Adipocyte (in vitro differentiated cells): Measurements from ENCODE around the gene TSPAN1.
"Not testable (repeated sequence)": the region's sequence is repeated elsewhere in the genome, so short reads cannot be mapped to it uniquely, and the experiment has no call there.

Source experiments
- DNase-seq: peaks from one replicate; pipeline ENCODE4 v3.0.0-alpha.2; 2015; ENCODE audit warnings: low read depth
- H3K27me3 ChIP-seq: replicated peaks from 2 replicates; pipeline ENCODE4 v1.7.0; 2013; ENCODE audit warnings: mild to moderate bottlenecking, low read length, moderate library complexity; ENCODE audit not compliant: control insufficient read depth, insufficient read depth
- H3K36me3 ChIP-seq: 2 replicates; pipeline ENCODE4 v1.7.0; 2013; ENCODE audit warnings: low read length, mild to moderate bottlenecking, moderate library complexity; ENCODE audit not compliant: control insufficient read depth, insufficient read depth, severe bottlenecking
- H3K4me1 ChIP-seq: 2 replicates; pipeline ENCODE4 v1.7.0; 2013; ENCODE audit warnings: mild to moderate bottlenecking, low read length, moderate library complexity; ENCODE audit not compliant: control insufficient read depth, insufficient read depth
- H3K4me3 ChIP-seq: 2 replicates; pipeline ENCODE4 v1.7.0; 2013; ENCODE audit warnings: mild to moderate bottlenecking, low read length, moderate library complexity
- H3K9ac ChIP-seq: 2 replicates; pipeline ENCODE4 v1.7.0; 2013; ENCODE audit warnings: mild to moderate bottlenecking, low read length, moderate library complexity
- H3K9me3 ChIP-seq: 2 replicates; pipeline ENCODE4 v1.7.0; 2013; ENCODE audit warnings: mild to moderate bottlenecking, low read length, moderate library complexity; ENCODE audit not compliant: control insufficient read depth

The TSPAN1 gene

DNA sequence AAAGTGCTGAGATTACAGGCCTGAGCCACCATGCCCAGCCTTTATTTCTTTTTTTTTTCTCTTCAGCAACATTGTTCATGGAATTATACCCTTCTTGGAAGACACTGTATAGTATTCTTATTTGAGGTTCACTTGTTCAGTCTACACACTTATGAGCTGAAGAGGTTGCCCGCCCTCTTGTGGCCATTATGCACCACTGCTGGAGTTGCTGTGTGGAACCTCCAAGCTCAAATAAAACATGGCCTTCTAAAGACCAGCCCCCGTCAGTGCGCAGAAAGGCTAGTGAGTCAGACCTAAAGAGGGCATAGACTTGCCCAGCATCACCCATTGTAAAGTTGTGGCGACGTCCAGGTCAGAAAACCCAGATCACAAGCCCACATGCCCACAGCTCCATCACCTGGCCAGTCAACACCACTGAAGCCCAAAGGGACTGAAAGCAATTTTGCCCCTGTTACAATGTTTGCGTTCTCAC is 48.6 kb downstream of the TSPAN1 start:
- DNase-seq, result peak; percentile 93
- H3K4me1 ChIP-seq, result no peaks in the 10 kb centered on the region
- no peak overlapping the region for H3K9ac ChIP-seq
- H3K4me3 ChIP-seq, result no peak overlapping the region
- H3K36me3 ChIP-seq, result no peaks in the 10 kb centered on the region
- no peaks in the 10 kb centered on the region for H3K9me3 ChIP-seq
- H3K27me3 ChIP-seq, result no peaks in the 10 kb centered on the region

DNA sequence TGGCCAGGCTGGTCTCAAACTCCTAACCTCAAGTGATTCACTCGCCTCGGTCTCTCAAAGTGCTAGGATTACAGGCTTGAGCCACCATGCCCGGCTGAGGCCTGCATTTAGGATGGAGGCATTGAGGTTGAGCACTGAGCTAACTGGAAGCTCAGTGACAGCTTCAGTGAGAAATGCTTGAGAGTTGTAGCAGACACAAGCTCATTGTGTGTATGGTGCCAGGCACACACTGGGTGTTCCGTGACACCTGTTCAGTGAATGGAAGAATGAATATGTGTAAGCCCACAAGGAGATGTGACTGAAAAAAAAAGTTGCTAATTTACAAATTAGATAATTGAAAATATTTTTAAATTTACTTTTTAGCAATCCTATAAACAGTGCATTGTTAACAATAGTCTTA is 50.1 kb downstream of the TSPAN1 start:
- no peaks in the 10 kb centered on the region for H3K9me3 ChIP-seq
- H3K27me3 ChIP-seq, result no peaks in the 10 kb centered on the region
- H3K4me1 ChIP-seq, result no peaks in the 10 kb centered on the region
- H3K4me3 ChIP-seq, result no peak overlapping the region
- no peak for DNase-seq
- no peak overlapping the region for H3K9ac ChIP-seq
- no peaks in the 10 kb centered on the region for H3K36me3 ChIP-seq

DNA sequence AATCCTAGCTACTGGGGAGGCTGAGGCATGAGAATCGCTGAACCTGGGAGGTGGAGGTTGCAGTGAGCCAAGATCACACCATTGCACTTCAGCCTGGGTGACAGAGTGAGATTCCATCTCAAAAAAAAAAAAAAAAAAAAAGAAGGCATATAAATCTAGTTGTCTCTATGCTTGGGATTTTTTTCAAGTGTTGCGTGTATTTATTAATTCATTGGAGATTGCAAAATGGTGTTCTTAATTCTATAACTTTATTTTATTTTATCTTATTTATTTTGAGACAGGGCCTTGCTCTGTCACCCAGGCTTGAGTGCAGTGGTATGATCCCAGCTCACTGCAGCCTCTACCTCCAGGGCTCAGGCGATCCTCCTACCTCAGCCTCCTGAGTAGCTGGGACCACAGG is 56.3 kb downstream of the TSPAN1 start:
- H3K9me3 ChIP-seq, H3K4me3 ChIP-seq, DNase-seq, H3K4me1 ChIP-seq, H3K36me3 ChIP-seq, H3K9ac ChIP-seq, H3K27me3 ChIP-seq: not testable (repeated sequence)
